ENCODE data around the gene AKNA.

GRCh38 chr9:114284316-114285060, 103.3 kb downstream of the AKNA start:
- TF ChIP-seq CTCF (IDR thresholded peaks at IDR 0.05): no peak
- TF ChIP-seq EZH2 (IDR thresholded peaks at IDR 0.05): no peak
